Vagina (tissue), 2 donors: ENCODE data around the gene ASB8. TPM values are rescaled to one million over a fixed set of nuclear protein-coding genes. Genes with fewer than 3 reads are reported as not detected.
A peak's percentile ranks its signal among the peaks of the same experiment; 100 is the strongest.
"Not testable (repeated sequence)": the region's sequence is repeated elsewhere in the genome, so short reads cannot be mapped to it uniquely, and the experiment has no call there.

Experiments
- DNase-seq, 2 donors: peaks; one replicate each; pipeline ENCODE4 v3.0.0-alpha.2; 2017; ENCODE audit errors: extremely low spot score in 2 of 2
- H3K27ac ChIP-seq: fragments of 200-600 bp; sonication (generic); one replicate; pipeline ENCODE4 v1.5.1; 2019
- H3K27me3 ChIP-seq: fragments of 200-600 bp; sonication (generic); one replicate; pipeline ENCODE4 v1.5.1; 2019
- H3K36me3 ChIP-seq, 2 donors: fragments of 200-600 bp; sonication (generic); one replicate each; pipeline ENCODE4 v1.5.1; 2017 to 2019
- H3K4me1 ChIP-seq: fragments of 200-600 bp; sonication (generic); one replicate; pipeline ENCODE4 v1.5.1; 2019
- H3K4me3 ChIP-seq, 2 donors: fragments of 200-600 bp; sonication (generic); 1 replicate in 1 of 2; 2 replicates in 1 of 2; pipeline ENCODE4 v1.5.1; 2016 to 2019
- H3K9me3 ChIP-seq: fragments of 200-600 bp; sonication (generic); one replicate; pipeline ENCODE4 v1.5.1; 2019
- CTCF ChIP-seq, 3 experiments: fragments of 450-650 bp in 2 of 3; fragments of 200-600 bp in 1 of 3; sonication (generic) in 1 of 3; IDR thresholded peaks; one replicate each; pipeline ENCODE4 v1.5.1; 2017 to 2019; ENCODE audit warnings: antibody characterized with exemption in 3 of 3, mild to moderate bottlenecking in 2 of 3, moderate library complexity in 2 of 3
- POLR2A ChIP-seq, 2 donors: fragments of 450-650 bp; IDR thresholded peaks; one replicate each; pipeline ENCODE4 v1.6.1; 2017; ENCODE audit warnings: antibody characterized with exemption in 2 of 2, mild to moderate bottlenecking in 2 of 2, moderate library complexity in 2 of 2
- POLR2AphosphoS5 ChIP-seq, 2 donors: sonication (generic); formaldehyde crosslinking; IDR thresholded peaks; one replicate each; pipeline ENCODE4 v1.9.0; 2017; ENCODE audit warnings: antibody characterized with exemption in 2 of 2, mild to moderate bottlenecking in 2 of 2, low read depth in 1 of 2; ENCODE audit not compliant: insufficient read depth in 1 of 2
- intact Hi-C: fragments of 100-400 bp; cut with DNase I; formaldehyde crosslinking; loops from one replicate; pipeline ENCODE4 v1.15.1; 2023
- total RNA-seq: library from RNA; depleted of rRNA; stranded (reverse); fragments of >200 nt; gene quantifications from one replicate; pipeline ENCODE4 v1.2.3, GENCODE V29; 2016

The ASB8 gene
- total RNA-seq, 1 donor from 2014 or later: 16.9 TPM

GRCh38 chr12:48157889-48158370 is 615 bp upstream of the ASB8 start:
- Histone ChIP-seq H3K4me1 (peaks cover 15% of the 10 kb centered on the region), H3K4me3 (peak overlapping the region; percentile 76 to 95), H3K27me3 (no peaks in the 10 kb centered on the region), H3K9me3 (no peaks in the 10 kb centered on the region), H3K36me3 (no peaks in the 10 kb centered on the region), H3K27ac (peak overlapping the region; percentile 90)
- TF ChIP-seq POLR2A (IDR thresholded peaks at IDR 0.05): no peak
- TF ChIP-seq POLR2AphosphoS5 (IDR thresholded peaks at IDR 0.05; ENCODE audit: insufficient read depth in 1 of 2, low read depth in 1 of 2): no peak
- no peak for TF ChIP-seq CTCF (IDR thresholded peaks at IDR 0.05)
- DNase-seq: no peak
- intact Hi-C loops: loop anchor here (5.0 kb wide), 1 partner anchor 51 kb away; the partner anchor contains the start of gene SENP1

- intact Hi-C loops: loop anchor here (5.0 kb wide), 1 partner anchor 49 kb away; the partner anchor contains the start of gene SENP1
- TF ChIP-seq POLR2A (IDR thresholded peaks at IDR 0.05) (no peak), CTCF (IDR thresholded peaks at IDR 0.05) (no peak), POLR2AphosphoS5 (IDR thresholded peaks at IDR 0.05; ENCODE audit: insufficient read depth in 1 of 2, low read depth in 1 of 2) (no peak)
- peak overlapping the region; percentile 76 to 95 for H3K4me3 ChIP-seq
- H3K27me3 ChIP-seq: no peaks in the 10 kb centered on the region
- peaks cover 0 to 9% of the 10 kb centered on the region in 2 donors for H3K36me3 ChIP-seq
- H3K9me3 ChIP-seq: no peaks in the 10 kb centered on the region
- peaks cover 15% of the 10 kb centered on the region for H3K4me1 ChIP-seq
- no peak for DNase-seq
- H3K27ac ChIP-seq: peak overlapping the region; percentile 90
Measured at GRCh38 chr12:48156652-48157017, 680 bp downstream of the ASB8 start.

GRCh38 chr12:48155786-48156185 is 1.5 kb downstream of the ASB8 start:
- H3K27ac ChIP-seq, H3K9me3 ChIP-seq, H3K27me3 ChIP-seq, DNase-seq: not testable (repeated sequence)
- intact Hi-C loops: loop anchor here (5.0 kb wide), 1 partner anchor 48 kb away; the partner anchor contains the start of gene SENP1
- Histone ChIP-seq H3K4me1 (peaks cover 15% of the 10 kb centered on the region), H3K4me3 (peak overlapping the region in 1 of 2 donors; percentile 95), H3K36me3 (peaks cover 0 to 18% of the 10 kb centered on the region in 2 donors)

GRCh38 chr12:48151103-48151771 is 6.1 kb downstream of the ASB8 start:
- intact Hi-C loops: no loop called here
- Histone ChIP-seq H3K9me3 (no peaks in the 10 kb centered on the region), H3K27me3 (no peaks in the 10 kb centered on the region), H3K4me1 (peaks cover 10% of the 10 kb centered on the region), H3K36me3 (peaks cover 0 to 41% of the 10 kb centered on the region in 2 donors), H3K27ac (no peak overlapping the region), H3K4me3 (no peak overlapping the region)
- TF ChIP-seq POLR2AphosphoS5 (IDR thresholded peaks at IDR 0.05; ENCODE audit: insufficient read depth in 1 of 2, low read depth in 1 of 2): no peak
- TF ChIP-seq POLR2A (IDR thresholded peaks at IDR 0.05): no peak
- TF ChIP-seq CTCF (IDR thresholded peaks at IDR 0.05): no peak
- no peak for DNase-seq

GRCh38 chr12:48145981-48146380 is 11.3 kb downstream of the ASB8 start:
- Histone ChIP-seq H3K27me3 (no peaks in the 10 kb centered on the region), H3K27ac (no peak overlapping the region), H3K36me3 (peaks cover 0 to 65% of the 10 kb centered on the region in 2 donors), H3K9me3 (no peaks in the 10 kb centered on the region), H3K4me3 (no peak overlapping the region), H3K4me1 (no peaks in the 10 kb centered on the region)
- intact Hi-C loops: no loop called here
- TF ChIP-seq CTCF (IDR thresholded peaks at IDR 0.05): no peak
- TF ChIP-seq POLR2A (IDR thresholded peaks at IDR 0.05): no peak
- TF ChIP-seq POLR2AphosphoS5 (IDR thresholded peaks at IDR 0.05; ENCODE audit: insufficient read depth in 1 of 2, low read depth in 1 of 2): no peak
- no peak for DNase-seq
